Kidney (tissue), 14 donors: ENCODE data around the gene EPM2AIP1. TPM values are rescaled to one million over a fixed set of nuclear protein-coding genes. Genes with fewer than 3 reads are reported as not detected.

ENCODE experiments used
- DNase-seq, 5 donors: peaks; one replicate each; pipeline ENCODE4 v3.0.0-alpha.2; 2013 to 2020
- FAIRE-seq: peaks from 2 replicates; lab custom pipeline; 2012; peaks lifted over from hg19 to GRCh38; lab: Jason Lieb, UNC
- H3K27ac ChIP-seq, 2 donors: one replicate each; pipeline ENCODE4 v1.7.0; 2013; ENCODE audit warnings: low read depth in 2 of 2, low read length in 2 of 2, inconsistent platforms in 1 of 2
- H3K27me3 ChIP-seq: one replicate; pipeline ENCODE4 v1.7.1; 2013; ENCODE audit warnings: low read length, inconsistent platforms; ENCODE audit not compliant: control insufficient read depth, insufficient read depth
- H3K36me3 ChIP-seq, 3 donors: one replicate each; pipeline versions ENCODE4 v1.7.0 to v1.7.1; 2013; ENCODE audit warnings: low read length in 3 of 3, control low read depth in 1 of 3, inconsistent platforms in 1 of 3; ENCODE audit not compliant: insufficient read depth in 3 of 3, control insufficient read depth in 2 of 3
- H3K4me1 ChIP-seq, 3 donors: one replicate each; pipeline versions ENCODE4 v1.7.0 to v1.7.1; 2013; ENCODE audit warnings: low read length in 3 of 3, inconsistent platforms in 1 of 3, low read depth in 1 of 3; ENCODE audit not compliant: control insufficient read depth in 2 of 3, insufficient read depth in 2 of 3
- H3K4me3 ChIP-seq, 3 donors: one replicate each; pipeline versions ENCODE4 v1.7.0 to v1.8.1; 2013; ENCODE audit warnings: low read length in 3 of 3, control low read depth in 1 of 3, inconsistent platforms in 1 of 3
- H3K9ac ChIP-seq, 3 donors: one replicate each; pipeline versions ENCODE4 v1.7.0 to v1.7.1; 2013; ENCODE audit warnings: low read length in 3 of 3, control low read depth in 1 of 3, inconsistent platforms in 1 of 3
- H3K9me3 ChIP-seq, 3 donors: one replicate each; pipeline versions ENCODE4 v1.7.0 to v1.7.1; 2013; ENCODE audit warnings: low read length in 3 of 3, control low read depth in 1 of 3, inconsistent platforms in 1 of 3; ENCODE audit not compliant: control insufficient read depth in 2 of 3, insufficient read depth in 1 of 3
- intact Hi-C: fragments of 100-400 bp; cut with DNase I; formaldehyde crosslinking; loops from one replicate; pipeline ENCODE4 v1.11.1; 2022
- polyA plus RNA-seq: library from polyadenylated mRNA; stranded (reverse); fragments of 350-450 nt; fragmentation: Illumina TruSeq; extraction: RNeasy Lipid Tissue Mini Kit (QIAGEN cat#74804); gene quantifications from one replicate; pipeline ENCODE4 v1.2.3, GENCODE V29; 2014; ENCODE audit warnings: low read depth, low replicate concordance; ENCODE audit not compliant: insufficient read depth
- total RNA-seq: library from RNA; stranded (reverse); fragmentation: NEBNext Ultra II Directional; extraction: Animal tissue kit (Norgen Biotek cat#: 25700); gene quantifications from one replicate; pipeline ENCODE4 v1.2.1, GENCODE V29; 2021
- TF ChIP-seq, protein P1 (sequence below): IDR thresholded peaks from 3 replicates; pipeline ENCODE4 v1.5.1; 2012; ENCODE audit warnings: mild to moderate bottlenecking, moderate library complexity, borderline replicate concordance; ENCODE audit not compliant: insufficient read depth; ENCODE audit errors: extremely low read depth
- donor health status: control.
- donor health status: control.
- donor health status: control.
- donor health status: control.
- donor health status: control.
- donor health status: DM: yes; HTN: yes; CAD: no.
- donor health status: Normal renal cell carcinoma (clear cell type).

The EPM2AIP1 gene
- total and polyA plus RNA-seq, 2 donors from 2014 or later: 7.4 to 26.5 TPM

DNA sequence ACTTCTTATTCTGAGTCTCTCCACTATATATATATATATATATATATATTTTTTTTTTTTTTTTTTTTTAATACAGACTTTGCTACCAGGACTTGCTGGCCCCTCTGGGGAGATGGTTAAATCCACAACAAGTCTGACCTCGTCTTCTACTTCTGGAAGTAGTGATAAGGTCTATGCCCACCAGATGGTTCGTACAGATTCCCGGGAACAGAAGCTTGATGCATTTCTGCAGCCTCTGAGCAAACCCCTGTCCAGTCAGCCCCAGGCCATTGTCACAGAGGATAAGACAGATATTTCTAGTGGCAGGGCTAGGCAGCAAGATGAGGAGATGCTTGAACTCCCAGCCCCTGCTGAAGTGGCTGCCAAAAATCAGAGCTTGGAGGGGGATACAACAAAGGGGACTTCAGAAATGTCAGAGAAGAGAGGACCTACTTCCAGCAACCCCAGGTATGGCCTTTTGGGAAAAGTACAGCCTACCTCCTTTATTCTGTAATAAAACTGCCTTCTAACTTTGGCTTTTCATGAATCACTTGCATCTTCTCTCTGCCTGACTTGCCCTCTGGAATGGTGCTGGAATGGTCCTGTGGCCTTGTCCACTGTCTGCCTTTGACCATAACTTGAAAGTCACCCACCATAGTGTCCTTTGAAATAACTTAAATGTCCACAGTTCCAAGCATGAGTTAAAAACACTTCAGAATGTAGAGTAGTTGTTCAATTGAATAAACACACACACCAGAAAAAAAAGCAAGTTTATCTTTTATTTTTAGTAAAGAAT lies 32.8 kb upstream of the EPM2AIP1 start:
- Histone ChIP-seq H3K4me1 (no peaks in the 10 kb centered on the region), H3K27ac (no peak overlapping the region), H3K9me3 (no peaks in the 10 kb centered on the region), H3K36me3 (peaks cover 0 to 46% (median 14%) of the 10 kb centered on the region in 3 donors), H3K4me3 (no peak overlapping the region), H3K9ac (no peak overlapping the region), H3K27me3 (no peaks in the 10 kb centered on the region)
- FAIRE-seq: no peak
- no peak for DNase-seq
- intact Hi-C loops: no loop called here
- TF ChIP-seq, protein P1, sequence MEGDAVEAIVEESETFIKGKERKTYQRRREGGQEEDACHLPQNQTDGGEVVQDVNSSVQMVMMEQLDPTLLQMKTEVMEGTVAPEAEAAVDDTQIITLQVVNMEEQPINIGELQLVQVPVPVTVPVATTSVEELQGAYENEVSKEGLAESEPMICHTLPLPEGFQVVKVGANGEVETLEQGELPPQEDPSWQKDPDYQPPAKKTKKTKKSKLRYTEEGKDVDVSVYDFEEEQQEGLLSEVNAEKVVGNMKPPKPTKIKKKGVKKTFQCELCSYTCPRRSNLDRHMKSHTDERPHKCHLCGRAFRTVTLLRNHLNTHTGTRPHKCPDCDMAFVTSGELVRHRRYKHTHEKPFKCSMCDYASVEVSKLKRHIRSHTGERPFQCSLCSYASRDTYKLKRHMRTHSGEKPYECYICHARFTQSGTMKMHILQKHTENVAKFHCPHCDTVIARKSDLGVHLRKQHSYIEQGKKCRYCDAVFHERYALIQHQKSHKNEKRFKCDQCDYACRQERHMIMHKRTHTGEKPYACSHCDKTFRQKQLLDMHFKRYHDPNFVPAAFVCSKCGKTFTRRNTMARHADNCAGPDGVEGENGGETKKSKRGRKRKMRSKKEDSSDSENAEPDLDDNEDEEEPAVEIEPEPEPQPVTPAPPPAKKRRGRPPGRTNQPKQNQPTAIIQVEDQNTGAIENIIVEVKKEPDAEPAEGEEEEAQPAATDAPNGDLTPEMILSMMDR: no peak

DNA sequence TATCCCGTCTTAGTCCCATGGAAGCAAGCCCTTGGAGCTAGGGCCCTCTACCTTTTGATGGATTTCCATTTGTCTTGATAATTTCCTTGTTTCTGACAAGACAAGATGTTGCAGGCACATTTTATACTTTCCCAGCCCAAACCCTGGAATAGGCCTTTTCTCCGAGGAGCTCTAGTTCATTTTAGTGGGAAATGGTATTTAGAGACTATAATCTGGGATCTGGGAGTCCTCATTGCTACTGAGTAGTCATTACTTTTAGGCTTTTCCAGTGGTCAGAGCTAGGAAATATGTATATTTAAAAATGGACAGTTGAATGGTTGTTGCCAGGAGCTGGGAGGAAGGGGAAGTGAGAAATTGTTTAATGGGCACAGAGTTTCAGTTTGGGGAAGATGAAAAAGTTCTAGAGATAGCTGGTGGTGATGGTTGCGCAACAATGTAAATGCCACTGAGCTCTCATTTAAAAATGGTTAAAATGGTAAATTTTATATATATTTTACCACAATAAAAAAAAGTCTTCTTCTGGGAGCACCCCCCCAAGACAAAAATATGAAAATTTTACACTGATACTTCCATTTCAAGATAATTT lies 32.0 kb upstream of the EPM2AIP1 start:
- DNase-seq (no peak), FAIRE-seq (no peak)
- TF ChIP-seq, protein P1: no peak
- H3K36me3 ChIP-seq: peaks cover 0 to 53% (median 19%) of the 10 kb centered on the region in 3 donors
- H3K4me3 ChIP-seq: no peak overlapping the region
- H3K9ac ChIP-seq: no peak overlapping the region
- intact Hi-C loops: no loop called here
- no peaks in the 10 kb centered on the region for H3K27me3 ChIP-seq
- no peak overlapping the region for H3K27ac ChIP-seq
- H3K9me3 ChIP-seq: no peaks in the 10 kb centered on the region
- no peaks in the 10 kb centered on the region for H3K4me1 ChIP-seq

DNA sequence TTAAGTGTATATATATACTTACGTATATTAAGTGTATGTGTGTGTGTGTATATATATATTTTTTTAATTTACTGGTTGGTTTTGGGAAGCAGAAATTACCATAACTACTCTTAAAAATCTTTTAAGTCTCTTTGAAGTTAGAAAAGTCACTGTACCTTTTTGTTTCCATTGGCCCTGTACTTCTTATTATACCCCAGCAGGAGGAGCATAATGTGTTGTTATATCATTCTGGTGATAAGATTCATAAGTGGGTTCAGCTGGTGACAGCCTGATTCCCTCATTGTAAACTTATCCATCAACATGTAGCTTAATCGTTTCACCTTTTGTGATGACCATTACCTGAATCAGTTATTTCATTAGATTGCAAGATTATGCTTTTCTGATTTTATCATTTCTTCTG lies 31.2 kb upstream of the EPM2AIP1 start:
- TF ChIP-seq, protein P1: no peak
- no peaks in the 10 kb centered on the region for H3K9me3 ChIP-seq
- no peak overlapping the region for H3K4me3 ChIP-seq
- FAIRE-seq (no peak), DNase-seq (no peak)
- no peak overlapping the region for H3K27ac ChIP-seq
- H3K4me1 ChIP-seq: no peaks in the 10 kb centered on the region
- H3K36me3 ChIP-seq: peaks cover 0 to 50% (median 23%) of the 10 kb centered on the region in 3 donors
- no peak overlapping the region for H3K9ac ChIP-seq
- intact Hi-C loops: no loop called here
- H3K27me3 ChIP-seq: no peaks in the 10 kb centered on the region
